Nephron (organoid): ENCODE results near the gene IDH2.

Experiments
- H3K27ac Mint-ChIP-seq, 3 experiments: 2 replicates each; pipeline ENCODE4 v1.8.0; 2020; ENCODE audit warnings: mixed read lengths in 3 of 3, mild to moderate bottlenecking in 2 of 3, moderate library complexity in 1 of 3
- H3K27me3 Mint-ChIP-seq: 2 replicates; pipeline ENCODE4 v1.8.0; 2021; ENCODE audit warnings: low read depth, mild to moderate bottlenecking, moderate library complexity, mixed read lengths
- H3K36me3 Mint-ChIP-seq: 2 replicates; pipeline ENCODE4 v1.8.0; 2020; ENCODE audit warnings: low read depth, mixed read lengths
- H3K4me1 Mint-ChIP-seq: 2 replicates; pipeline ENCODE4 v1.8.0; 2020; ENCODE audit warnings: mixed read lengths
- H3K4me3 Mint-ChIP-seq, 3 experiments: 2 replicates each; pipeline ENCODE4 v1.8.0; 2020; ENCODE audit warnings: mild to moderate bottlenecking in 3 of 3, mixed read lengths in 3 of 3, moderate library complexity in 2 of 3
- H3K9me3 Mint-ChIP-seq: 2 replicates; pipeline ENCODE4 v1.8.0; 2020; ENCODE audit warnings: mixed read lengths
- TF ChIP-seq, protein P1 (sequence below), 3 experiments: fragments of 200-600 bp; sonication (generic); IDR thresholded peaks; one replicate each; pipeline ENCODE4 v1.5.0; 2021; ENCODE audit warnings: antibody characterized with exemption in 3 of 3; ENCODE audit not compliant: unreplicated experiment in 3 of 3

Gene IDH2

DNA sequence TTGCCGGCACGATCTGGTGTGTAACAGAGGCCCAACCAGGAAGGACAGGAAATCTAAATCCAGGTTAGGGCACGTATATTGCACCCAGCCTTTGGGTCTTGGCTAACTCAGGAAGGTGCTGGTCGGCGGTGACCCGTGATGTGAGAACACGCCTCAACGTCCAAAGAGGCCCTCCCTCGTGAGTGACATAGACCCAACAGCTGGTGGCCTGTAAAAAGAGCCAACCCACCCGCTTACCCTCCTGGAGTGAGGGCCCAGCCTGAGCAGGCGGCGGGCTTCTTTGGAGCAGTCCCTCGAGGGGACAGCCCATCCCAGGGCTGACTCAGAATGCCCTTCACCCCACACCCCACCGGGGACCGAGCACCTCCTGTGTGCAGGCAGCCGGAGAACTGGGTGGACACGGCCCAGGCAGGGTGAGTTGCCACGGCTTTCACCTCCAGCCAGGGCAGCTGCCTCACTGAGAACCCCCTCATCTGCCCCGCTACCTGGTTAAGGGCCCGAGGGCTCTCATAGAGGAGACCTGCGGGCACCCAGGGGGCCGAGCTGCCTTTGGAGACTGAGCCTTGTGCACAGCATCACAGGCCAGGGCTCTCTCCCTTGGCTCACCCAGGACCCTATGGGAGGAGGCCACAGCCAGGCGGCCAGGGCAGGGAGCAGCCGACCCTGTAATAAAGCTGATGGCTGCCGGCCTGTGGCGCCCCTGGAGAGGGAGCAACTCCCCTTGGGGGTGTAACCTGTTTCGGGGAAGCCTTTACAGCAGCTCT lies 59.3 kb downstream of the IDH2 start:
- Mint-ChIP-seq H3K4me1 (peaks cover 66% of the 10 kb centered on the region), H3K9me3 (no peaks in the 10 kb centered on the region), H3K27me3 (no peaks in the 10 kb centered on the region), H3K36me3 (no peaks in the 10 kb centered on the region), H3K4me3 (no peak overlapping the region), H3K27ac (peak overlapping the region in 2 of 3 experiments; percentile 58 to 78)
- TF ChIP-seq, protein P1, sequence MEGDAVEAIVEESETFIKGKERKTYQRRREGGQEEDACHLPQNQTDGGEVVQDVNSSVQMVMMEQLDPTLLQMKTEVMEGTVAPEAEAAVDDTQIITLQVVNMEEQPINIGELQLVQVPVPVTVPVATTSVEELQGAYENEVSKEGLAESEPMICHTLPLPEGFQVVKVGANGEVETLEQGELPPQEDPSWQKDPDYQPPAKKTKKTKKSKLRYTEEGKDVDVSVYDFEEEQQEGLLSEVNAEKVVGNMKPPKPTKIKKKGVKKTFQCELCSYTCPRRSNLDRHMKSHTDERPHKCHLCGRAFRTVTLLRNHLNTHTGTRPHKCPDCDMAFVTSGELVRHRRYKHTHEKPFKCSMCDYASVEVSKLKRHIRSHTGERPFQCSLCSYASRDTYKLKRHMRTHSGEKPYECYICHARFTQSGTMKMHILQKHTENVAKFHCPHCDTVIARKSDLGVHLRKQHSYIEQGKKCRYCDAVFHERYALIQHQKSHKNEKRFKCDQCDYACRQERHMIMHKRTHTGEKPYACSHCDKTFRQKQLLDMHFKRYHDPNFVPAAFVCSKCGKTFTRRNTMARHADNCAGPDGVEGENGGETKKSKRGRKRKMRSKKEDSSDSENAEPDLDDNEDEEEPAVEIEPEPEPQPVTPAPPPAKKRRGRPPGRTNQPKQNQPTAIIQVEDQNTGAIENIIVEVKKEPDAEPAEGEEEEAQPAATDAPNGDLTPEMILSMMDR (IDR thresholded peaks at IDR 0.05; ENCODE audit: unreplicated experiment in 3 of 3) = no peak

DNA sequence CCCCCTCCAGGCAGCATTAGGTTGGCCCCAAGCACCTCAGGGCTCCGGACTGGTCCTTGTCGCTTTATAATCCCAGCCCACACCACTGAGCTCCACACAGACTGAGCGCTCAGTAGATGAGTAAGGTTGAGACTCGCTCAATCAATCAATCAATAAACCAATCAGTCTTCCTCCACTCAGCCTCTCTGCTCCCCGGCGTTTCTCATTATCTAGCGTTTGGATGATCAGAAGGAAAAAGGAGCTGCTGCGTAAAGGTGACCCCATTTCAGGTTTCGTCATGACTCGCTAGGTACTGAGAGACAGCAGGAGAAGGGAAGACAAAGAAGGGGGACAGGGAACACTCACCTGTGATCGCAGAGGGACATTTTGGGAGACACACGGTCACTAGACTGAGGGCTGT lies 59.9 kb downstream of the IDH2 start:
- Mint-ChIP-seq H3K36me3 (no peaks in the 10 kb centered on the region), H3K4me3 (no peak overlapping the region), H3K27me3 (no peaks in the 10 kb centered on the region), H3K4me1 (peaks cover 67% of the 10 kb centered on the region), H3K9me3 (no peaks in the 10 kb centered on the region), H3K27ac (no peak overlapping the region)
- TF ChIP-seq, protein P1 (IDR thresholded peaks at IDR 0.05; ENCODE audit: unreplicated experiment in 3 of 3) = no peak

DNA sequence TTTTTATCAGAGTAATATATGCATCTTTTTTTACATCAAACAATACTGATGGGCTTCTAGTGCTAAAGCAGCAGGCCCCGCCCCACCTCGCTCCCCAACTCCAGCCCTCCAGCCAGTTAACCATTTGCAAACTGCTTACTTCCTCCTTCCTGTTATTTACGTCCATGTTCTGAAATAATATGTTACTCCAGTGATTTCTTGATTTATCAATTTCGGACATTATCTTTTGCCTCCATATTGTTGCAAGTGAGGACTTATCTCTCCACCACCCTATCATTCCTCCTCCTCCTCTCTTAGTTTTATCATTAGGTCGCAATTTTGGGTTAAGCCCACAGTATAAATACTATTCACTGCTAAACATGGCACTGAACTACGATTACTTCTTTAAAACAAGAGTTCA lies 61.6 kb downstream of the IDH2 start:
- H3K36me3 Mint-ChIP-seq = no peaks in the 10 kb centered on the region
- H3K9me3 Mint-ChIP-seq = no peaks in the 10 kb centered on the region
- TF ChIP-seq, protein P1 (IDR thresholded peaks at IDR 0.05; ENCODE audit: unreplicated experiment in 3 of 3) = no peak
- no peak overlapping the region for H3K4me3 Mint-ChIP-seq
- peaks cover 70% of the 10 kb centered on the region for H3K4me1 Mint-ChIP-seq
- H3K27me3 Mint-ChIP-seq = no peaks in the 10 kb centered on the region
- H3K27ac Mint-ChIP-seq = peak overlapping the region; percentile 14 to 73 (median 18)

DNA sequence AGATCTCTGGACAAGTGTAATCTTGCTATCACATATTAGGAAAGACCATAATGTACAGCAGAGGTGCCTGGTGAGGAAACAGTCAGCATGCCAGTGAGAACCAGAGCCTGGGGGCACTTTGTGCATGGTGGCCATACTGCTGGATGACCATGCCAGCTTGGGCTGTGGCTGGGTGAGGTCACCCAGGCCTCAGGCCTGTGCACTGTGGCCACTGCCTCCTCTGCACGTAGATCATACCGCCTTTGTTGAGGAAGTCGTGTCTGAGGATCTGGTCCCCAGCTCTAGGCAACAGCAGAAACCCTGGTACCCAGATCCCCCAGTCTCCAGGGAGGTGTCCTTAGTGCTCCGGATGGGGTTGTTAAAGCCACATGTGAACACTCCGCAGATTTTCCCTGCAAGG lies 62.3 kb downstream of the IDH2 start:
- H3K4me1 Mint-ChIP-seq = peaks cover 68% of the 10 kb centered on the region

DNA sequence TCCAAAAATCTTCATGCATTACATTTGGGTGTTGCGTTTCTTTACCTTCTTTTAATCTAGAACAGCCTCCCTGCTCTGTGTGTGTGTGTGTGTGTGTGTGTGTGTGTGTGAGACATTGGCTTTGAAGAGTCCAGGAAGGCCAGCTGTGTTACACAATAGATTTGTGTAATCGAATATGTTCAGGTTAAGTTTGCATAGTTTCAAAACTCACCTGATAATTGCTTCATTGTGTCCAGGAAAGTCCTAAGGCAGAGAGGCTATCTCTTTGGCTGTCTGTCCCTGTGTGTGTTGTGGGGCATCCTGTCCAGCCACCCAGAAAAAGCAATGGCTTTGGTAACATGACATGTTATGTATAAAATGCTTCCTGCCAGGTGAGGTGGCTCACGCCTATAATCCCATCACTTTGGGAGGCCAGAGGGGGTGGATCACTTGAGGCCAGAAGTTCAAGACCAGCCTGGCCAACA lies 63.6 kb downstream of the IDH2 start:
- Mint-ChIP-seq H3K36me3 (no peaks in the 10 kb centered on the region), H3K4me3 (no peak overlapping the region), H3K27me3 (no peaks in the 10 kb centered on the region), H3K9me3 (no peaks in the 10 kb centered on the region), H3K27ac (peak overlapping the region; percentile 16 to 59 (median 40)), H3K4me1 (peaks cover 69% of the 10 kb centered on the region)
- TF ChIP-seq, protein P1 (IDR thresholded peaks at IDR 0.05; ENCODE audit: unreplicated experiment in 3 of 3) = no peak

More for the DNA sequence above, 62.3 kb downstream of the IDH2 start:
- no peaks in the 10 kb centered on the region for H3K9me3 Mint-ChIP-seq
- TF ChIP-seq, protein P1 (IDR thresholded peaks at IDR 0.05; ENCODE audit: unreplicated experiment in 3 of 3) = no peak
- peak overlapping the region; percentile 18 to 73 (median 29) for H3K27ac Mint-ChIP-seq
- H3K27me3 Mint-ChIP-seq = no peaks in the 10 kb centered on the region
- H3K4me3 Mint-ChIP-seq = no peak overlapping the region
- H3K36me3 Mint-ChIP-seq = no peaks in the 10 kb centered on the region
